ENCODE measurements around the gene PRG3. TPM values are rescaled to one million over a fixed set of nuclear protein-coding genes. Genes with fewer than 3 reads are reported as not detected.

Gene PRG3
- total and polyA plus RNA-seq, 2 of the 4 experiments (the other 2 are of a cell fraction): not detected

- H4K8ac ChIP-seq (ENCODE audit: low read depth in 2 of 2, low read length in 2 of 2): no peak overlapping the region
- H3K79me1 ChIP-seq (ENCODE audit: low read depth in 1 of 2, low read length in 2 of 2): no peaks in the 10 kb centered on the region
- no peaks in the 10 kb centered on the region for H3K9me3 ChIP-seq (ENCODE audit: control insufficient read depth, insufficient read depth, low read length)
- dilution Hi-C loops (cut with HindIII; ENCODE audit: low sequenced_read_pairs, unreplicated experiment): no loop called here
- no peak overlapping the region for H3K56ac ChIP-seq (ENCODE audit: extremely low read depth, insufficient read depth, low read length)
- in situ Hi-C loops (cut with MboI; ENCODE audit: low sequenced_read_pairs): loop anchor here (25.0 kb wide), 1 partner anchor 534 kb away; no protein-coding TSS in a partner anchor
- H2BK15ac ChIP-seq (ENCODE audit: low read depth, low read length): no peak overlapping the region
- ChIA-PET CTCF (interaction anchor here (0.6 kb wide), 1 partner anchor 72 kb away, joined by 4 read pairs; no protein-coding TSS in a partner anchor), POLR2A (ENCODE audit: unreplicated experiment) (no interaction called here)
- no peak overlapping the region for H3K23ac ChIP-seq (ENCODE audit: low read depth, low read length)
- H3K14ac ChIP-seq (replicated peaks; ENCODE audit: low read depth, low read length): no peak overlapping the region
- intact Hi-C loops (cut with micrococcal nuclease): no loop called here
- ATAC-seq (ENCODE audit: low read depth): no peak
- H3K27me3 ChIP-seq (ENCODE audit: control insufficient read depth, insufficient read depth, low read length): peaks cover 22% of the 10 kb centered on the region
- no peak overlapping the region for H2AK5ac ChIP-seq (ENCODE audit: low read depth, low read length)
- no peak overlapping the region for H2AK9ac ChIP-seq (replicated peaks; ENCODE audit: low read depth, low read length, poor library complexity)
- no peak overlapping the region for H4K91ac ChIP-seq (ENCODE audit: insufficient read depth, low read depth, low read length)
- H2BK5ac ChIP-seq (ENCODE audit: low read depth, low read length, poor library complexity, severe bottlenecking): no peak overlapping the region
- H3K9ac ChIP-seq (ENCODE audit: low read depth, low read length): no peak overlapping the region
- no TSS peak for BruUV-seq (replicated peaks)
- no peaks in the 10 kb centered on the region for H4K20me1 ChIP-seq (ENCODE audit: insufficient read depth, low read length)
- H3K4me2 ChIP-seq (ENCODE audit: low read depth, low read length): no peak overlapping the region
- H2BK20ac ChIP-seq (ENCODE audit: low read depth, low read length): no peak overlapping the region
- no peaks in the 10 kb centered on the region for H3K36me3 ChIP-seq (ENCODE audit: control insufficient read depth, insufficient read depth, low read length)
- no peak overlapping the region for H2BK120ac ChIP-seq (ENCODE audit: low read depth, low read length)
- H4K5ac ChIP-seq (ENCODE audit: low read depth, low read length): no peak overlapping the region
- H3K4ac ChIP-seq (ENCODE audit: low read depth, low read length): no peak overlapping the region
- DNase-seq: no peak
- no peak overlapping the region for H2AFZ ChIP-seq (replicated peaks; ENCODE audit: low read length, poor library complexity)
- H3K4me3 ChIP-seq (ENCODE audit: insufficient read depth, low read depth, low read length): no peak overlapping the region
- H3K27ac ChIP-seq (ENCODE audit: insufficient read depth, low read length): no peak overlapping the region
- H3K18ac ChIP-seq (ENCODE audit: low read depth, low read length): no peak overlapping the region
- TF ChIP-seq CTCF (conservative IDR thresholded peaks at IDR 0.05; ENCODE audit: low read depth, low read length) (no peak), ELK1 (IDR thresholded peaks at IDR 0.05; ENCODE audit: borderline replicate concordance, low read depth, low read length) (no peak), MAZ (IDR thresholded peaks at IDR 0.05; ENCODE audit: borderline replicate concordance, low read depth, low read length) (no peak), BHLHE40 (IDR thresholded peaks at IDR 0.05; ENCODE audit: low read depth, low read length) (no peak), CHD1 (IDR thresholded peaks at IDR 0.05; ENCODE audit: low read depth, low read length) (no peak), CEBPB (IDR thresholded peaks at IDR 0.05; ENCODE audit: low read depth, low read length) (no peak), POLR2A (IDR thresholded peaks at IDR 0.05; ENCODE audit: low read depth, low read length) (no peak), USF2 (IDR thresholded peaks at IDR 0.05; ENCODE audit: low read depth, low read length) (no peak), SMC3 (IDR thresholded peaks at IDR 0.05; ENCODE audit: low read depth, low read length) (no peak), RAD21 (IDR thresholded peaks at IDR 0.05; ENCODE audit: low read length) (no peak), MXI1 (IDR thresholded peaks at IDR 0.05; ENCODE audit: borderline replicate concordance, low read depth, low read length) (no peak)
- H3K9me1 ChIP-seq (ENCODE audit: insufficient read depth, low read length): no peaks in the 10 kb centered on the region
- no peaks in the 10 kb centered on the region for H3K4me1 ChIP-seq (ENCODE audit: control insufficient read depth, insufficient read depth, low read length)
Measured at GRCh38 chr11:57370941-57371340, 10.0 kb downstream of the PRG3 start.

Measured in IMR-90 (cell line).